Stimulated activated CD4-positive, alpha-beta T cell treated with anti-CD3 and anti-CD28 coated beads, Interleukin-4, amount 100 ng/mL, for 48 hours (primary cell): ENCODE data around the gene HLA-DPB1.
"Not testable (repeated sequence)": the region's sequence is repeated elsewhere in the genome, so short reads cannot be mapped to it uniquely, and the experiment has no call there.

Experiments used
- DNase-seq, 2 donors: peaks; one replicate each; pipeline ENCODE4 v3.0.0-alpha.2; 2020; ENCODE audit warnings: low read depth in 2 of 2

HLA-DPB1 gene

DNA sequence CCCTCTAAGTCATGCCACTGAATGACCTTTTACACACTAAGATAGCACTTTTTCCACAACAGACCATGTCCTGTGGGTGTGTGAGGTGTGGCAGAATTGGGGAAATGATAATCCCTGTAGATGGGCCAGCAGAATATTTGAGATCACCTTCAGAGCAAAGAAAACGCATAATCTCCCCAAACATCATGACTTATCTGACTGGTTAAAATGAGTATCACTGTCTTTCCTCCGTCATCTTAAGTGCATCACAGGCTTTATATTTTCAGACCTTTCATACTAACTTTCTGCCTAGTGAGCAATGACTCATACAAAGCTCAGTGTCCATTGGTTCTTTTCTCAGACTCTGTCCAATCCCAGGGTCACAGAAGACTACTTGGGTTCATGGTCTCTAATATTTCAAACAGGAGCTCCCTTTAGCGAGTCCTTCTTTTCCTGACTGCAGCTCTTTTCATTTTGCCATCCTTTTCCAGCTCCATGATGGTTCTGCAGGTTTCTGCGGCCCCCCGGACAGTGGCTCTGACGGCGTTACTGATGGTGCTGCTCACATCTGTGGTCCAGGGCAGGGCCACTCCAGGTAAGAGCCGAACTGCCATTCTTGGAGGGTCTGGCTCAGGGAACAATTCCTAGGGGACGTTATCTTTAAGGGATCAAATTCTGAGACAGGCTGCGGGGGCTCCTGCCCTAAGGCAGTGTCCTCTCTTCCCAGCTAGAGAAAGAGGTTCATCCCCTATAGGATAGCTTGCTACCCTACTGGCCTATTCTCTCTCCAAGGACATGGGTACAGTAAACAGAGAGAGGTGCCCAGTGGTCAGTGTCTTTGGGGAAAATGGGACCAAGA, at the start of gene HLA-DPB1:
Gene HLA-DPB1, plus strand, starts transcription at position 423 of the 838 bp plus-strand sequence. Its CDS starts 52 bp downstream, at position 475.
- no peak for DNase-seq

GRCh38 chr6:33028220-33028849, 47.5 kb upstream of the HLA-DPB1 start:
- no peak for DNase-seq

DNA sequence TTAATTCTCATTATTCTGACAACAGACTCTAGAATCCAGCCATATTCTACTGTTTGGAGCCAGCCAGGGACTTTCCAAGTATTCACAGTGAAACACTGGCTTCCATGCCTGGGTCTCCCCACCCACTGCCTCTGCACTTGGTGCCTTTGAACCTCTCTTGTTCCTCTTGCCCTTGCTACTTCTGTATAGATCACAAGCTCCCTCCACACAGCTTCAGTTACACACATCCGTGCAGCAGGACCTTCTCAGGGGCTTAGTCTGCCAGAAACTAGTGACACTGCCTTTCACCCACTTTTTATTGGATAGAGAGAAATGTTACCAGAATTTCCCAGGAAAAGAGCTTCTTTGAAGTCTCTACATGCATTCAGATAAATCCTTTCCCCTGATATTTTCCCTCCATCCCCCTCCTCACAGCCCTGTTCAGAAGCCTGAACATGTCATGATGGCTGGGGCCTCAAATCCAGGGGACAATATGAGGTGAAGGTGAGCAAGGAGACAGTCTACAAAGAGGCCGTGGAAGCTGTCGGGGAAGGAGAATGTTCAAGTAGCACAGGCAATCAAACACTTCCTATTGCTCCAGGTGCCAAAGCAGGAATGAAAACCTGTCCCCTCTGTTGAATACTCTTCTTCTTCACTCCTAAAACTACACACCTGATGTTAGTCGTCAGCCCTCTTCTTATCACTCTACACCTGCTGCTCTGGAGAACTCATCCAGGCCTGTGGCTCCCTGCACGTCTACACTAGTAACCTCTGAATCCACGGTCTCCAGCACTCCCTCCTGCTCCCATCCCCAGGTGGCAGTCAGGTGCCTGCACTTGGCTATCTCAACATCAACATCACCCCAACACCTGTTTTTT, 46.2 kb upstream of the HLA-DPB1 start:
- DNase-seq: no peak

GRCh38 chr6:33030245-33030644, 45.5 kb upstream of the HLA-DPB1 start:
- no peak for DNase-seq

DNA sequence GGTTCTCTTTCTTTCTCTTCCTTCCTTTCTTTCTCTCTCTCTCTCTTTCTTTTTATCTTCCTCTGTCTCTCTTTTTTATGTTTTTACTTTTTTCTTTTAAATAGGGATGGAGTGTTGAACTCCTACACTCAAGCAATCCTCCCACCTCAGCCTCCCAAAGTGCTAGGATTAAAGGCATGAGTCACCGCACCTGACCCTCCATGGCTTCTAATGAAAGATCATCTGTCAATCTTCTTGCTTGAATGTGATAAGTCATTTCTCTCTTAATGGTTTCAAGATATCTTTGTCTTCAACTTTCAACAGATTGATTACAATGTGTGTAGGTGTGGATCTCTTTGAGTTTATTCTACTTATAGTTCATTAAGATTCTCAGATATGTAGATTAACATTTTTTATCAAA, 41.2 kb upstream of the HLA-DPB1 start:
- DNase-seq: no peak

- DNase-seq: no peak
Observed at GRCh38 chr6:33036535-33036934, 39.3 kb upstream of the HLA-DPB1 start.

DNA sequence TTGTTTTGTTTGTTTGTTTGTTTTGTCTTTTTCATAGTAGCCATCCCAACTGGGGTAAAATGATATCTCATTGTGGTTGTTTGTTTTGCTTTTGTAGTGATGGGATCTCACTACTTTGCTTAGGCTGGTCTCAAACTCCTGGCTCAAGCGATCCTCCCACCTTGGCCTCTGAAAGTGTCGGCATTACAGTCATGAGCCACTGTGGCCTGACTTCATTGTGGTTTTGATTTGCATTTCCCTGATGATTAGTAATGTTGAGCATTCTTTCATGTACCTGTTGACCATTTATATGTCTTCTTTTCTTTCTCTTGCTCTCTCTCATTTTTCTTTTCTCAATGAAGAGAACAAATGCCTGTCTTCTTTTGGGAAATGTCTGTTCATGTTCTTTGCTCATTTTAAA, 35.6 kb upstream of the HLA-DPB1 start:
- DNase-seq: no peak

DNA sequence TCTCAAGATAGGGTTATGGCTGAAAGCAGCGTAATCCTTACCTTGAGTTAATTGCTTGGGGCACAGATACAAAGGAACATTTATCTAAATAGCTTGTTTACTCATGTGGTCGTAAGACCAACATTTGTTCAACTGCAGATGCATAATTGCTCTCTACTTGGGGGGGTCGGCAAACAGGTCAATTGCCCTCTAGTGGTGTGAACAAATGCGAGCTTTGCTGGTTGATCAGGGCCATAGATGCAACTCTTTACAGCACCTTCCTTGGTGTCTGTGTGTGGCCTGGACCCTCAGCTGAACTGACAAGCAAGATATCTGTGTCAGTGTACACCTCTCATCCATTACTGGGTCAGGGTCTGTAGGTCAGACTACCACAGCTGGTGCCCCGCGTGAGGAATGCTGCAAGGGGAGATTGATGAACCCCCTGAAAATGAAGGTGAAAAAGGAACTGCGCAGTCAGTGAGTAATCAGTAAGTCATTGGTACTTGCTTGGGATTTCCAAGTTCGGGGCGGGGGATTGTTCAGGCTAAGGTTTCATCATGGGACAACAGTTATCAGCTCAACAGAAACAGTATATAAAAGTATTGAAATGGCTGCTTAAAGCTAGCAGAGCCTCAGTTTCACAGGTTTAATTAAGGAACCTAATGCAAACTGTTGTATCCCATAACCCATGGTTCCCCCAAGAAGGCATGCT, 26.3 kb upstream of the HLA-DPB1 start:
- no peak for DNase-seq

GRCh38 chr6:33050014-33050810, 25.6 kb upstream of the HLA-DPB1 start:
- DNase-seq: no peak

GRCh38 chr6:33052627-33053026, 23.2 kb upstream of the HLA-DPB1 start:
- no peak for DNase-seq

GRCh38 chr6:33053230-33053629, 22.6 kb upstream of the HLA-DPB1 start:
- no peak for DNase-seq

- no peak for DNase-seq
Observed at GRCh38 chr6:33057222-33058150, 18.3 kb upstream of the HLA-DPB1 start.

DNA sequence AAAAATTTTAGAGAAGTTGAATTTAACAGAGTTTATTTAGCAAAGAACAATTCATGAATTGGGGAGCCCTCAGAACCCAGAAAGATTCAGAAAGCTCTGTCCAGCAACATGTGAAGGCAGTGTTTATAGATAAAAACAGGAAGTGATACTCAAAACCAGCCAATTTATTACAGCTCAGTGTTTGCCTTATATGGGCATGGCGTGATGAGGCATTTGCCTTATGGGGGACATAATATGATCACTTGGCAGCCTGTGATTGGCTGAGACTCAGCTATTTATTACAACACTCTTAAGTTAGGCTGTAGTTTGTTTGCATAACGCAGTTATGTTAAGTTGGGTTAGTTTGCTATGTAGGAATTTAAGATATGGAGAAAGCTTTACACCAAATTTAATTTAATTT, 13.8 kb upstream of the HLA-DPB1 start:
- no peak for DNase-seq

- not testable (repeated sequence) for DNase-seq
Observed at GRCh38 chr6:33063435-33063834, 12.4 kb upstream of the HLA-DPB1 start.

DNA sequence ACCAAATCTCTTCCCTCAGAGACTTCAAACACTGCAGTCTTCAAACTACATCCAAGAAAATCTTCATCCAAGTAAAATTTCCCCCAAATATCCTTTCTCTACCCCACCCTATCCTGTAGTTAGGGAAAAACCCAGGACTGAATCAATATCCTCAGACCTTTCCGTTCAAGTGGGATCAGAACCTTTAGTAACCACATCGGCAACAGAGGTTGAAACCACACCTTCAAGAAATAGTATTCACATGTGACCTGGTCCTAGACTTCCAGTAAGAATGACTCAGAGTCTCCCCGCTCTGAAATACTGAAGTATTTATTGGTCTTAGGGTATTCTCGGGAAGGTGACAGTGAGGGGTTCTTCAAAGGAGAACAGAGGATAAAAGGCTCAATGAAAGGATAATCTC, 11.1 kb upstream of the HLA-DPB1 start:
- DNase-seq: no peak

GRCh38 chr6:33065312-33065711, 10.5 kb upstream of the HLA-DPB1 start:
- DNase-seq: no peak

DNA sequence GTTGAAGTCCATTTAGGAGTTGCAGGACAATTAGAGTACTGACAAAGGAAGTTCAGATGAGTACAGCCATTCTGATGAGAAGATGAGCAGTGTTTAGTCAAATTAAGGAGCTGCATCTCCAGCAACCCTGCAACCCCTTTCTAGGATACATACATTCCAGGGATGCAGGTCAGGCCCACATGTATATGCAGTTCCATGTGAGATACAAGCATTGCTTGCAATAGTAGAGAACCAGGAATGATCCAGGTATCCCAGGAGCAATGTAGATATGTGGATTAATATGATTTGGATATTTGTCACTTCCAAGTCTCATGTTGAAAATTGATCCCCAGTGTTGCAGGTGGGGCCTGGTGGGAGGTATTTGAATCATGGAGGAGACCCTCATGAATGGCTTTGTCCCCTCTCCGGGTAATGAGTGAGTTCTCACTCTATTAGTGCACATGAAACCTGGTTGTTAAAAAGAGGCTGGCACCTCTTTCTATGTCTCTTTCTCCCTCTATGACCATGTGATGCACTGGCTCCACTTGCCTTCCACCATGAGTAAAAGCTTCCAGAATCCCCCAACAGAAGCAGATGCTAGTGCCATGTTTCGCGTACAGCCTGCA, 8.8 kb upstream of the HLA-DPB1 start:
- DNase-seq: no peak

DNA sequence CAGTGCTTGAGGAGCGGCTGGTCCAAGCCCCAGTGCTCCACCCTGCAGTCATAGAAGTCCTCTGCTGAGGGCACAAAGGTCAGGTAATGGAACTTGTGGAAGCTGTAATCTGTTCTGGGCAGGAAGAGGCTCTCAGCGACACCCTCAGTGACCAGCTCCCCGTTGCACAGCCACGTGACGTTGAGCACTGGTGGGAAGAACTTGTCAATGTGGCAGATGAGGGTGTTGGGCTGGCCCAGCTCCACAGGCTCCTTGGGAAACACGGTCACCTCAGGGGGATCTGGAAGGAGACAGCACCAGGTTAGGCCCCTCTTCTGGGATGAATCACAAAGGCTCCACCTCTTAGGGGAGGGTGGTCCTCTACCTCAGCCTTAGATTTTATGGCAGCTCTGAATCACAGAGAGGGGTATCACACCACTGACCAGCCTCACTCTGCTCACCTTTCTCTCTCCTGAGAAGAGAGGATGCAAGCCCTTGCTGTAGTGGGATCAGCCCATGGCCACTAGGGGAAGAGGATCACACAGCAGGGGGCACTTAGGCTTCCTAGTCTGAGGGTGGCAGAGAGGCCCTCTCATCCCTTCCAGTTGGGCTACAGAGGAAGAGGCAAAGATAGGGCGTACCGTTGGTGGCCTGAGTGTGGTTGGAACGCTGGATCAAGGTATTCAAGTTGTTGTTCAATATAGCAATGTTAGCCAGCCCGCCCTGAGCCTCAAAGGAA, 6.6 kb upstream of the HLA-DPB1 start:
- no peak for DNase-seq

DNA sequence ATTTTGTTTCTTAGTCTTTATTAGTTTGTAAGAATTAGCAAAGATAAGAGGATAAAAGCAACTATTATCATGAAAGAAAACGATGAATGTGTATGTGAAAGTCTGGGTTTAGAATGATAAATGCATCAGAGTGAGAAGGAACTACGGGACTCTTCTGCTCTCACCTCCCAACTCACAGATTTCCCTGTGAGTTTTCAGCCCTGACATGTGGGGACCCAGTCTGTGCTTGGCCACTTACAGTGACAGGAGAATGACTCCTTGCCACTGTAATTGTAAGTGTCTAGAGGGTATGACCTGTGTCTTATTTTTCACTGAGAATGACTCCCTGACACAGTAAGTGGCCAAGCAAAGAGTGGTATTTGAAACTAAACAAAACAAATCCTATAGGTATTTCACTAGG, 4.9 kb upstream of the HLA-DPB1 start:
- no peak for DNase-seq
